ENCODE measurements around the gene MAPKAP1. TPM values are rescaled to one million over a fixed set of nuclear protein-coding genes. Genes with fewer than 3 reads are reported as not detected.

The MAPKAP1 gene
- total RNA-seq, 2 donors from 2014 or later, result 62.1 to 78.9 TPM

DNA sequence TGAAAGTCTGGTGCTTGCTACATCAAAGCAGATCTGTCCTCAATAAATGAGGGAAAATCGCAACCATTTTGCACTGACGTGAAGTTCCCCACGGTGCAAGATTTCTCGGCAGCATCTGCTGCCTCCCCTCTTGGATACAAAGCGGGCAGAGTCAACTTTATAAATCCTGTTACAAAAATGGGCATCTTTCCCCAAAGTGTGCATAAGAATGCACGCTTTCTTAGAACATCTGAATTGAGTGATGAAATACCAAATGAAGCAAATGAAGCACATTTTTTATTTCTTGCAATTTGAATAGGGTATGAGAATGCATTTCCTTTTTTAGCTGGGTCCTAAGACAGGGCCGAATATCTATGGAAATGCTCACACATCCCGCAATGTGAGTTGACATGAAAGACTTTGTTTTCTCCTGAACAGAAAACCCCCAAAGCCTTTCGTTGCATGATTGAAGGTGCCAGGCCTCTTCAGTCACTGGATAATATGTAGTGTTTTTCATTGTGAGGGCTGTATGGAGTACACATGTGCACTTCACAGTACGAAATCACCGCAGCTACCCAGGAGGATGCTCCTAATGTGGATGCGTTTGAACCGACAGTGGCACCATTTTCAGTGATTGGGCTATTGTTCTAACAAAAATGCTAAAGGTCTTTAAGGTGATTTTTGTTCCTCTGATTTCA, 19.6 kb upstream of the MAPKAP1 start:
- H3K36me3 ChIP-seq, result no peaks in the 10 kb centered on the region
- no peak overlapping the region for H3K4me3 ChIP-seq
- no peaks in the 10 kb centered on the region for H3K9me3 ChIP-seq
- H3K27ac ChIP-seq, result no peak overlapping the region
- H3K4me1 ChIP-seq, result no peaks in the 10 kb centered on the region
- TF ChIP-seq CTCF (IDR thresholded peaks at IDR 0.05), result no peak
- H3K27me3 ChIP-seq, result no peaks in the 10 kb centered on the region
- no peak for DNase-seq (ENCODE audit: low spot score)

- H3K4me1 ChIP-seq, result peaks cover 0 to 25% of the 10 kb centered on the region in 2 donors
- no peaks in the 10 kb centered on the region for H3K27me3 ChIP-seq
- H3K4me3 ChIP-seq, result peak overlapping the region; percentile 71 to 99
- H3K27ac ChIP-seq, result peak overlapping the region; percentile 72 to 83
- H3K9me3 ChIP-seq, result no peaks in the 10 kb centered on the region
- H3K36me3 ChIP-seq, result no peaks in the 10 kb centered on the region
- TF ChIP-seq CTCF (IDR thresholded peaks at IDR 0.05), result no peak
- DNase-seq (ENCODE audit: low spot score), result no peak
These were observed 430 bp upstream of the MAPKAP1 start for GRCh38 chr9:125707472-125707804.

- H3K9me3 ChIP-seq, result no peaks in the 10 kb centered on the region
- H3K4me3 ChIP-seq, result peak overlapping the region in 1 of 2 donors; percentile 99
- no peak for TF ChIP-seq CTCF (IDR thresholded peaks at IDR 0.05)
- H3K4me1 ChIP-seq, result peaks cover 0 to 25% of the 10 kb centered on the region in 2 donors
- no peaks in the 10 kb centered on the region for H3K27me3 ChIP-seq
- DNase-seq (ENCODE audit: low spot score), result no peak
- no peaks in the 10 kb centered on the region for H3K36me3 ChIP-seq
- H3K27ac ChIP-seq, result no peak overlapping the region
These were observed 1.1 kb downstream of the MAPKAP1 start for GRCh38 chr9:125705893-125706292.

- Histone ChIP-seq H3K4me1 (peaks cover 0 to 25% of the 10 kb centered on the region in 2 donors), H3K36me3 (no peaks in the 10 kb centered on the region), H3K9me3 (no peaks in the 10 kb centered on the region), H3K4me3 (no peak overlapping the region), H3K27me3 (no peaks in the 10 kb centered on the region), H3K27ac (no peak overlapping the region)
- TF ChIP-seq CTCF (IDR thresholded peaks at IDR 0.05), result no peak
- no peak for DNase-seq (ENCODE audit: low spot score)
These were observed 3.3 kb downstream of the MAPKAP1 start for GRCh38 chr9:125703662-125704061.

- Histone ChIP-seq H3K27ac (no peak overlapping the region), H3K27me3 (no peaks in the 10 kb centered on the region), H3K9me3 (no peaks in the 10 kb centered on the region), H3K36me3 (no peaks in the 10 kb centered on the region), H3K4me3 (no peak overlapping the region), H3K4me1 (peaks cover 0 to 15% of the 10 kb centered on the region in 2 donors)
- no peak for TF ChIP-seq CTCF (IDR thresholded peaks at IDR 0.05)
- DNase-seq (ENCODE audit: low spot score), result no peak
These were observed 5.7 kb downstream of the MAPKAP1 start for GRCh38 chr9:125701351-125701750.

- Histone ChIP-seq H3K27me3 (no peaks in the 10 kb centered on the region), H3K36me3 (no peaks in the 10 kb centered on the region), H3K9me3 (no peaks in the 10 kb centered on the region), H3K27ac (no peak overlapping the region), H3K4me3 (no peak overlapping the region), H3K4me1 (peaks cover 0 to 10% of the 10 kb centered on the region in 2 donors)
- no peak for DNase-seq (ENCODE audit: low spot score)
- TF ChIP-seq CTCF (IDR thresholded peaks at IDR 0.05), result no peak
These were observed 6.2 kb downstream of the MAPKAP1 start for GRCh38 chr9:125700791-125701190.

All from right atrium auricular region (tissue), 2 donors.